ENCODE results near the gene PDE4B. TPM values are rescaled to one million over a fixed set of nuclear protein-coding genes. Genes with fewer than 3 reads are reported as not detected.

Gene PDE4B
- polyA plus RNA-seq, 1 donor from 2014 or later: 135 TPM

- Histone ChIP-seq H3K9ac (ENCODE audit: low read length) (no peak overlapping the region), H3K27ac (ENCODE audit: low read length) (no peak overlapping the region), H3K36me3 (ENCODE audit: insufficient read depth, low read length) (no peaks in the 10 kb centered on the region), H3K79me2 (replicated peaks; ENCODE audit: insufficient read depth, low read length) (no peaks in the 10 kb centered on the region), H3K4me3 (ENCODE audit: low read length) (no peak overlapping the region), H3K27me3 (ENCODE audit: insufficient read depth, low read depth, low read length) (no peaks in the 10 kb centered on the region), H3K9me3 (ENCODE audit: low read length) (no peaks in the 10 kb centered on the region), H4K20me1 (ENCODE audit: insufficient read depth) (no peaks in the 10 kb centered on the region), H3K4me2 (ENCODE audit: low read length) (no peak overlapping the region), H3F3A (ENCODE audit: insufficient read depth, low read length, poor library complexity, severe bottlenecking) (no peaks in the 10 kb centered on the region), H2AFZ (ENCODE audit: low read depth, low read length) (no peak overlapping the region), H3K9me2 (ENCODE audit: insufficient read depth, low read length) (no peaks in the 10 kb centered on the region)
- no peak for TF ChIP-seq EZH2 (IDR thresholded peaks at IDR 0.05; ENCODE audit: borderline replicate concordance, insufficient read depth, low read length, poor library complexity, severe bottlenecking)
- TF ChIP-seq SMC3 (conservative IDR thresholded peaks at IDR 0.05; ENCODE audit: poor library complexity): no peak
- TF ChIP-seq TAF1 (IDR thresholded peaks at IDR 0.05; ENCODE audit: low read depth): no peak
- no peak for TF ChIP-seq REST (IDR thresholded peaks at IDR 0.05; ENCODE audit: borderline replicate concordance)
- no peak for TF ChIP-seq EP300 (conservative IDR thresholded peaks at IDR 0.05; ENCODE audit: poor library complexity, severe bottlenecking)
- TF ChIP-seq CTCF (IDR thresholded peaks at IDR 0.05; ENCODE audit: poor library complexity, severe bottlenecking): no peak
- TF ChIP-seq RAD21 (conservative IDR thresholded peaks at IDR 0.05): no peak
- no peak for TF ChIP-seq MXI1 (conservative IDR thresholded peaks at IDR 0.05; ENCODE audit: poor library complexity, severe bottlenecking)
- no peak for TF ChIP-seq POLR2AphosphoS5 (IDR thresholded peaks at IDR 0.05)
Measured at GRCh38 chr1:65769636-65770035, 23.1 kb upstream of the PDE4B start.

GRCh38 chr1:65772607-65773006 lies 20.1 kb upstream of the PDE4B start:
- no peak overlapping the region for H3K9ac ChIP-seq (ENCODE audit: low read length)
- TF ChIP-seq EZH2 (IDR thresholded peaks at IDR 0.05; ENCODE audit: borderline replicate concordance, insufficient read depth, low read length, poor library complexity, severe bottlenecking) (no peak), EP300 (conservative IDR thresholded peaks at IDR 0.05; ENCODE audit: poor library complexity, severe bottlenecking) (no peak), CTCF (IDR thresholded peaks at IDR 0.05; ENCODE audit: poor library complexity, severe bottlenecking) (no peak), RAD21 (conservative IDR thresholded peaks at IDR 0.05) (no peak), REST (IDR thresholded peaks at IDR 0.05; ENCODE audit: borderline replicate concordance) (no peak), POLR2AphosphoS5 (IDR thresholded peaks at IDR 0.05) (no peak), MXI1 (conservative IDR thresholded peaks at IDR 0.05; ENCODE audit: poor library complexity, severe bottlenecking) (no peak), TAF1 (IDR thresholded peaks at IDR 0.05; ENCODE audit: low read depth) (no peak), SMC3 (conservative IDR thresholded peaks at IDR 0.05; ENCODE audit: poor library complexity) (no peak)
- H3K36me3 ChIP-seq (ENCODE audit: insufficient read depth, low read length): no peaks in the 10 kb centered on the region
- no peak overlapping the region for H3K4me2 ChIP-seq (ENCODE audit: low read length)
- H3F3A ChIP-seq (ENCODE audit: insufficient read depth, low read length, poor library complexity, severe bottlenecking): no peaks in the 10 kb centered on the region
- H3K27me3 ChIP-seq (ENCODE audit: insufficient read depth, low read depth, low read length): no peaks in the 10 kb centered on the region
- no peaks in the 10 kb centered on the region for H4K20me1 ChIP-seq (ENCODE audit: insufficient read depth)
- no peaks in the 10 kb centered on the region for H3K79me2 ChIP-seq (replicated peaks; ENCODE audit: insufficient read depth, low read length)
- no peak overlapping the region for H2AFZ ChIP-seq (ENCODE audit: low read depth, low read length)
- H3K4me3 ChIP-seq (ENCODE audit: low read length): no peak overlapping the region
- H3K9me2 ChIP-seq (ENCODE audit: insufficient read depth, low read length): no peaks in the 10 kb centered on the region
- H3K27ac ChIP-seq (ENCODE audit: low read length): no peak overlapping the region
- H3K9me3 ChIP-seq (ENCODE audit: low read length): no peaks in the 10 kb centered on the region

Data from neural cell (in vitro differentiated cells).